Naive thymus-derived CD8-positive, alpha-beta T cell (primary cell): ENCODE results near the gene SNCB. TPM values are rescaled to one million over a fixed set of nuclear protein-coding genes. Genes with fewer than 3 reads are reported as not detected.

Experiments used
- ATAC-seq, 2 donors: fragments of 150-1000 bp; cut with Tn5 transposase in 1 of 2; sonication (Bioruptor Pico), chemical (Tn5 transposase) in 1 of 2; 1 replicate in 1 of 2; 2 replicates in 1 of 2; pipeline ENCODE4 v1.10.0; 2021; ENCODE audit warnings: mild to moderate bottlenecking in 2 of 2, moderate library complexity in 2 of 2
- POLR2A ChIA-PET: fragments of 350-600 bp; sonication (Branson Sonifier 250); formaldehyde crosslinking; loops from one replicate; lab custom pipeline; 2021; ENCODE audit warnings: antibody characterized with exemption; lab: Charles Lee
- DNase-seq, 10 donors: peaks; one replicate each; pipeline versions ENCODE4 v3.0.0 to v3.0.0-alpha.2; 2020 to 2022
- H3K27ac Mint-ChIP-seq, 10 donors: one replicate each; pipeline ENCODE4 v1.8.0; 2020 to 2022; ENCODE audit warnings: mild to moderate bottlenecking in 10 of 10, mixed read lengths in 10 of 10, moderate library complexity in 4 of 10, inconsistent platforms in 1 of 10
- H3K27me3 Mint-ChIP-seq, 5 donors: one replicate each; pipeline ENCODE4 v1.8.0; 2021 to 2022; ENCODE audit warnings: mixed read lengths in 5 of 5
- H3K36me3 Mint-ChIP-seq, 3 donors: one replicate each; pipeline ENCODE4 v1.8.0; 2020 to 2022; ENCODE audit warnings: mixed read lengths in 3 of 3, mild to moderate bottlenecking in 2 of 3, inconsistent platforms in 1 of 3
- H3K4me1 Mint-ChIP-seq, 4 donors: one replicate each; pipeline ENCODE4 v1.8.0; 2021 to 2022; ENCODE audit warnings: mixed read lengths in 4 of 4
- H3K4me3 Mint-ChIP-seq, 10 donors: one replicate each; pipeline ENCODE4 v1.8.0; 2020 to 2022; ENCODE audit warnings: mild to moderate bottlenecking in 10 of 10, mixed read lengths in 10 of 10, moderate library complexity in 6 of 10, inconsistent platforms in 1 of 10
- H3K9me3 Mint-ChIP-seq, 9 donors: one replicate each; pipeline ENCODE4 v1.8.0; 2020 to 2022; ENCODE audit warnings: mixed read lengths in 9 of 9, mild to moderate bottlenecking in 3 of 9, inconsistent platforms in 1 of 9, moderate library complexity in 1 of 9
- polyA plus RNA-seq, 3 donors: library from polyadenylated mRNA; unstranded; fragments of 300-500 nt; fragmentation: Illumina TruSeq; gene quantifications; one replicate each; pipeline ENCODE4 v1.2.3, GENCODE V29; 2021
- total RNA-seq, 8 experiments: library from RNA in 2 of 8; stranded (reverse) in 2 of 8; gene quantifications; one replicate each; pipeline ENCODE4 v1.2.3 and lab custom pipeline; 2021 to 2026

Gene SNCB
- total and polyA plus RNA-seq, 5 experiments from 2014 or later = not detected

DNA sequence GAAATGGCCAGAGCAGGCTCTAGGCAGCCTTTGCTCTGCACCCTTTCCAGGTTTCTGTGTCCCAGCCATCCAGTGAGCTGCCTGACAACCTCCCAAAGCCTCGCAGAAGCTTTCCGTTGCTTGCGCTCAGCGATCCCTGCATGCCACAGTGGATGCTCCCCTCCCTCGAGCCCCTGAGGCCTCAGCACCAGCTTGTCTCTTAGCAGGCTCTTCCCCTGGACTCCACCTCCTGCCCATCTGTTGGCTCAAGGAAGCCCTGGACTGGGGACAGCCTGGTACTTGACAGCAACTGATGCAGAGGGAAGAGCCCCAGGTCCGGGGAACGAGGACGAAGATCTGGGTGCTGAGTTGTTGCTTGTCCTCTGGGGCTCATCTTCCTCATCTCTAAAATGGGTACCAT, 40.1 kb upstream of the SNCB start:
- no peak overlapping the region for H3K27ac Mint-ChIP-seq
- no peaks in the 10 kb centered on the region for H3K4me1 Mint-ChIP-seq
- POLR2A ChIA-PET = no interaction called here
- DNase-seq (no peak), ATAC-seq (no peak)
- no peak overlapping the region for H3K4me3 Mint-ChIP-seq
- H3K9me3 Mint-ChIP-seq = no peaks in the 10 kb centered on the region
- H3K27me3 Mint-ChIP-seq = peaks cover under 1 to 37% (median 18%) of the 10 kb centered on the region in 5 donors
- no peaks in the 10 kb centered on the region for H3K36me3 Mint-ChIP-seq

DNA sequence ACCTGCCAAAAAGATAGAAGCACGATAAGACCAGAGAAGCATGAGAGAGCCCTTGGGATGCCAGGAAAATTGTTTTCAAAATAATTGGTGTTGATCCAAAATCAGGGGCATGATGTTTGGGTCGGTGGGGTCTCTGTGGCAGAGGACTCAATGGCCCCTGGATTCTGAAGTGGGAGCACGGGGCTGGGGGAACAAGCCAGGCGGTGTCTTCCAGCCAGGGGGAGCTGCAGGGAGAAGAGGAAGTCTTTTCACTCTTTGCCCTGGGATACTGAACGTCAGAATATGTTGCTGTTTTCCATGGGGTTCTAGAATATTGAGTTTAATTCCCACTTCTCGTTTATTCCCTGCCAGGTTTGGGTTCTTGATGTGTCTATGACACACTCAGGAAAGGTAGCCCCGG, 37.3 kb upstream of the SNCB start:
- peaks cover 6 to 47% (median 25%) of the 10 kb centered on the region in 5 donors for H3K27me3 Mint-ChIP-seq
- DNase-seq = no peak
- H3K36me3 Mint-ChIP-seq = no peaks in the 10 kb centered on the region

DNA sequence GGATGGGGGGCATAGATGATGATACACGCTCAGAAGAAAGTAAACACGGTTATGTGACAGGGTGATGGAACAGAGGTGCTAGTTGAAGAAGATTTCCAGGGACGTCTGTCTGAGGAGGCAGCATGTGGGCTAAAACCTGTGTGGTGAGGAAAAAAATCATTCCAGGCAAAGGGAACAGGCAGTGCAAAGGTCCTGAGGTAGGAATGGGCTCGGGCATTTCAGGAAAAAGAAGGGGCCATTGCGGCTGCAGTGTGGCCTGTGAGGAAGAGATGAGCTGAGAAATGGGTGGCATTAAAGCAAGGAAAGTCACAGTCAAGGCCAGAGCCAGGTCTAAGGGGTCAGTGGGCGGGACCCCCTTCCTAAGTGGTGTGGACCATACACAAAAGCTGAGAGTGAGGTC, 35.2 kb upstream of the SNCB start:
- H3K36me3 Mint-ChIP-seq = no peaks in the 10 kb centered on the region
- ATAC-seq = no peak
- peaks cover 6 to 39% (median 20%) of the 10 kb centered on the region in 5 donors for H3K27me3 Mint-ChIP-seq
- DNase-seq = no peak
- POLR2A ChIA-PET = interaction anchor here (0.7 kb wide), 1 partner anchor 250 kb away, joined by 3 read pairs; no protein-coding TSS in a partner anchor
- H3K4me3 Mint-ChIP-seq = no peak overlapping the region
- H3K9me3 Mint-ChIP-seq = no peaks in the 10 kb centered on the region
- peaks cover 5% of the 10 kb centered on the region in 4 donors for H3K4me1 Mint-ChIP-seq
- H3K27ac Mint-ChIP-seq = peak overlapping the region in 1 of 10 donors; percentile 38

More for the DNA sequence above, 37.3 kb upstream of the SNCB start:
- Mint-ChIP-seq H3K9me3 (no peaks in the 10 kb centered on the region), H3K4me1 (no peaks in the 10 kb centered on the region), H3K4me3 (no peak overlapping the region), H3K27ac (no peak overlapping the region)
- POLR2A ChIA-PET = no interaction called here
- ATAC-seq = no peak

DNA sequence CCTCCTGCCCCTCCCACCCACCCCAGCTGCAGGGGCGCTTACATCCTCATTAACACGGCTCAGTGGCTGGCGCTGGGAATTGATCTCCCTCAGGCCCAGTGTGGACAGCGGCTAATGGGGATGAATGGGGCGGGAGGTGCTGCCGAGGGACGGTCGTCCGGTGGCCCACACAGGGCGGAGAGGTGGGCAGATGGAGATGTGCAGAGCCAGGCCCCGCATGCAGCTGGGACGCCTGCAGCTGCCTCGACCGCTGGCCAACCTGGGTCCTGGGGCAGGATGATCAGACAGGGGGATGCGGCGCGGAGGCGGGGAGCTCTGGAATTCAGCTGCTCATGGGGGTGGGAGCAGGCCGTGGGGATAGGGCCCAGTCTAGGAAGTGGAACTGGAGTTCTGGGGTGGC, 34.6 kb upstream of the SNCB start:
- peaks cover 6 to 39% (median 20%) of the 10 kb centered on the region in 5 donors for H3K27me3 Mint-ChIP-seq
- POLR2A ChIA-PET = no interaction called here

DNA sequence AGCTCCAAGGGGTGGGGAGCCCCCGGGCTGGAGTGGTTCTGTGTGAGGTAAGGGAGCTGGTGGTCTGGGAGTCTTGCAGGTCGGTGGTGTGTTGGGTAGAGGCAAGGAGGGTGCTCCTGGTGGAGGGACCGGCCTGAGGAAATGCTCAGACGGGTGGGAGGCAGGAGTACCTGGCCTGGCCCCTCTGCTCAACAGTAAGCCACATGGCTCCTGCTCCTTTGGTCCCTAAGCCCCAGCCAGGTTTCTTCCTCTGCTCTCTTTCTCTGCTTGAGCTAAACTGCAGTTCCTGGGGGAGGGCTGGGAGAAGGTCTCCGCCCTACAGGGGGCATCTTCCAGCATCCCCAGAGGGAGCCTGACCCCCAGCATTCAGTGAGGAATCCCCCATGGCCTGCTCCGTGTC, 34.1 kb upstream of the SNCB start:
- Mint-ChIP-seq H3K27me3 (peaks cover 6 to 39% (median 20%) of the 10 kb centered on the region in 5 donors), H3K4me3 (no peak overlapping the region), H3K9me3 (no peaks in the 10 kb centered on the region), H3K36me3 (no peaks in the 10 kb centered on the region), H3K4me1 (peaks cover 8 to 16% (median 12%) of the 10 kb centered on the region in 4 donors), H3K27ac (peak overlapping the region in 1 of 10 donors; percentile 59)
- ATAC-seq (no peak), DNase-seq (no peak)
- POLR2A ChIA-PET = interaction anchor here (0.6 kb wide), 1 partner anchor 369 kb away, joined by 4 read pairs; no protein-coding TSS in a partner anchor

More for the DNA sequence above, 34.6 kb upstream of the SNCB start:
- Mint-ChIP-seq H3K9me3 (no peaks in the 10 kb centered on the region), H3K36me3 (no peaks in the 10 kb centered on the region), H3K4me3 (no peak overlapping the region), H3K27ac (no peak overlapping the region), H3K4me1 (peaks cover 7 to 12% (median 9%) of the 10 kb centered on the region in 4 donors)
- no peak for DNase-seq
- ATAC-seq = no peak

DNA sequence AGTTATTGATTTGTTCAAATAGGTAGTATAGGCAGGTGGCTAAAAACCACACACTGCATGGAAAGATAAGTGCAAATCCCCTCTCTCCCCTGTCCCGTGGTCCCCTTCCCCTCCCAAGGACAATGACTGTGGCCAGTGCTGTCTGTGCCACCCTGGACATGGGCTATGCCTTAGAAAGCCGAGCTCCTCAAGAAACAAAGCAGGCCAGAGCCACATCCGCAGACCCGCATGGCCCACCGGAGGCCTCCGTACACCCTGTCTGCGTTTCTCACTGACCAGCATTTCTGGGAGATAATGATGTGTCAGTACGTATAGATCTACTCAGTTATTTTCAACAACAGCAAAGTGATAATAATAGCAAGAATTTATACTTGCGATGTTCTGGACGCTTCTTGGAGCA, 33.2 kb upstream of the SNCB start:
- Mint-ChIP-seq H3K36me3 (no peaks in the 10 kb centered on the region), H3K4me3 (no peak overlapping the region), H3K9me3 (no peaks in the 10 kb centered on the region), H3K27ac (no peak overlapping the region), H3K27me3 (peaks cover 6 to 34% (median 20%) of the 10 kb centered on the region in 5 donors), H3K4me1 (peaks cover 16 to 25% (median 20%) of the 10 kb centered on the region in 4 donors)
- ATAC-seq = no peak
- POLR2A ChIA-PET = no interaction called here
- no peak for DNase-seq

DNA sequence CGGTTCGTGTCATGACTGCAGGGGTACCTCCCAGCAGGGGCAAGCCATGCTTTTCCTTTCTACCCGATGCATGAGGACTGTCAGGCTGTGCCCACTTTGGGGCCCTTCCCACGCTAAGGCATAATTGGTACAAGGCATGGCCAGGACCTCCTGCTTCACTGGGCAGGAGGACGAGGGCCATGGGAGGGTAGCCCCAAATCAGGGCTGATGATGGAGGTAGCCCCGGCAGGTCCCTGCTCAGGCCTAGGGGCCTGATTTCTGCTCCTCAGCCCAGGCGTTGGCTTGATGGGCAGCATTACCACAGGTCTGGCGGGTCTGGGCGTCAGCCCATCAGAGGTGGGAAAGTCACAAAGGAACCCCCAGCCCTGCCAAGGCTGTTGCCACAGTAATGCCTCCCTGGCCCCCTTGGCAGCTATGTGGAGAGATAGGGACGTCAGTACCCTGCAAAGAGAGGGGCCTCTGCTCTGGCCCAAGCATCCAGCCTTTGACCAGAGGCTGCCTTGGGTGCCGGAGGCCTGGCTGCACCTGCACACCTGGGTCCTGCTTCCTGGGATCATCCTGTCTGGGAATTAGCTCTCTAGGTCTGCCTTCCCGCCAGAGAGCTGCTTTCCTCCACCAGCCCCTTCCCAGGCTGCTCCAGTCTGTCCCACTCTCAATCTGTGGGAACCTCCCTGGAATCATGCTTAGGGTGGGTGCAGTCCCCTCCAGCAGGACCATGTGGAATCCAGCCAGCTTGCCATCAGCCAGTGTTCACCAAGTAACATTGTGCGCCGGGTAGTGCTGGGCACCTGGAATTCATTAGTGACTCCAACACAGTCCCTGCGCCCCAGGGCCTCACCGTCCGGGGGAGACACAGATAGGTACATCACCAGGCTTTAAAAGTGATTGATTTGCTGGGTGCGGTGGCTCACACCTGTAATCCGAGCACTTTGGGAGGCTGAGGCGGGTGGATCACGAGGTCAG, 32.3 kb upstream of the SNCB start:
- ATAC-seq (no peak), DNase-seq (no peak)
- peaks cover 22 to 34% (median 28%) of the 10 kb centered on the region in 4 donors for H3K4me1 Mint-ChIP-seq
- H3K27me3 Mint-ChIP-seq = peaks cover 6 to 33% (median 20%) of the 10 kb centered on the region in 5 donors
- H3K4me3 Mint-ChIP-seq = peak overlapping the region in 1 of 10 donors; percentile 22
- POLR2A ChIA-PET = no interaction called here
- no peaks in the 10 kb centered on the region for H3K9me3 Mint-ChIP-seq
- H3K27ac Mint-ChIP-seq = no peak overlapping the region
- no peaks in the 10 kb centered on the region for H3K36me3 Mint-ChIP-seq

DNA sequence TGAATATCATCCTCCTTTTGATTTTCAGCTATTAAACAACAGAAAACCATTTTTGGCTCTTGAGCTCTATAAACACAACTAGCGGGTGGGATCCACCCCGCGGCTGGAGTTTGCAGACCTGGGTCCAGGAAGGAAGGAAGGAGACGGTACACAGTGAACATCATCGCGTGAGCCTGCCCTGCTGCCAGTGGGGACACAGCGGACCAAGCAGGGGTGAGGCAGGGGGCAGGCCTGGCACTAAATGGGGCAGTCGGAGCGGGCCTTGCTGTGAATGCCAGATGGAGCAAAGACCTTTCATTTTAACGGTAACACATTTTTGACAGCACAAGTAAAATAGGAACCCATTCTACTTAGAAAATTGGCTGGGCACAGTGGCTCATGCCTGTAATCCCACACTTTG, 31.3 kb upstream of the SNCB start:
- H3K9me3 Mint-ChIP-seq = no peaks in the 10 kb centered on the region
- H3K27me3 Mint-ChIP-seq = peaks cover 6 to 31% (median 17%) of the 10 kb centered on the region in 5 donors
- H3K4me1 Mint-ChIP-seq = peaks cover 22 to 35% (median 29%) of the 10 kb centered on the region in 4 donors
- no peak overlapping the region for H3K4me3 Mint-ChIP-seq
- DNase-seq = no peak
- POLR2A ChIA-PET = interaction anchor here (1.1 to 1.4 kb wide), 2 partner anchors 242 to 246 kb away, joined by 3 to 5 read pairs; partner anchors contain the start of gene CLTB
- no peak for ATAC-seq
- H3K27ac Mint-ChIP-seq = no peak overlapping the region
- H3K36me3 Mint-ChIP-seq = no peaks in the 10 kb centered on the region

DNA sequence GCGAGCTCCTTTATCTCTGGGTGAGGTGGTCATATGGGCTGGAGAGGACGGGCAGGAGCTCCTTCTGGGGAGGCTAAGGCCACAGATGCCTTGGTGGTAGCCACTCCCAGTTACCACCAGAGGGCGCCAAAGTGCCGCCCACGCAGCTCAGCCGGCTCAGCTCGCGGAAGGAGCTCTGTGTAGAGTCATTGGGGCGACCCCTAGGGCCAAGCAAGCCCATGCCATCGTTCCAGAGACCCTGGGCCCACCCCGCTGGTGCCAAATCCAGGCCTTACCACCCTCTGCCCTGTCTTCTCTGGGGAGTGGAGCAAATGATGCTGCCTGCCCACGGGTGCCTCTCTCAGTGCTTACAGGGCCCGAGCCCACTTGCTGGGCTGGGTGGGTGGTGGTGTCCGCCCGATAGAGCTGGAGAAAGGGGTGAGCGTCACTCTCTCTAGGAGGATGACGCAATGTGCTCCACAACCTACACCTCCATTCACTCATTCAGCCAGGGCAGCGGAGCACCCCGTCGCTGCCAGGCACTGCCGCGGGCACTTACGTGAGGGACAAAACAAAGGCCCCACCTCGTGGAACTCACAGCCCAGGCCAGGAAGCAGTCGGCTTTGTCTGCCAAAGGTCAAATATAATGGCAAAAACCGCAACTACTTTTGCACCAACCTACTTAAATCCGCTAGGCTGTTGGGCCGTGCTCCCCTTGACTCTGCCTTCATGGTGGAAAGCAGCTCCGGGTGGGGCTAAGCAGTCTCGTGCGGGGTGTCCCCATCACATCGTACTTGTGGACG, 30.7 kb upstream of the SNCB start:
- DNase-seq = peak; percentile 59 to 87 (median 76)
- POLR2A ChIA-PET = interaction anchor here (0.6 to 2.6 kb wide), 4 partner anchors 13 to 245 kb away, joined by 3 to 23 read pairs (median 4); partner anchors contain the start of genes CLTB, EIF4E1B, SNCB and TSPAN17
- peak; percentile 75 to 83 for ATAC-seq
- Mint-ChIP-seq H3K27me3 (peaks cover 6 to 28% (median 14%) of the 10 kb centered on the region in 5 donors), H3K4me3 (peak overlapping the region in 4 of 10 donors; percentile 16 to 63 (median 50)), H3K9me3 (no peaks in the 10 kb centered on the region), H3K4me1 (peaks cover 22 to 35% (median 29%) of the 10 kb centered on the region in 4 donors), H3K36me3 (peaks cover 0 to 3% (median 2%) of the 10 kb centered on the region in 3 donors), H3K27ac (peak overlapping the region in 5 of 10 donors; percentile 1 to 87 (median 62))

DNA sequence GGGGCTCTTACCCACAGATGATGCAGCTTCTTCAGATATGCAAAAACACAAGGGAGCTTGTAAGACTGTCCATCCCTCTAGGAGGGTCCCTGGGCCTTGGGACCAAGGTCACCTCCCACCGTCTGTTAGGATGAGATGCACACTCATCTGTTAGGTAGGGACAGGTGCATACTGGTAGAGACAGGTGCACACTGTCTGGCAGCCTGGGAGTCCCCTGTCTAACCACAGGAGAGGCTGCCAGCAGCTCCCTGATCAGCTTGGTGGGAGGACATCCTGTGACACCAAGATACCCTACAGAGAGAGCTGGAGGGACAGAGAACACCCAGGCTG, 30.2 kb upstream of the SNCB start:
- no peaks in the 10 kb centered on the region for H3K9me3 Mint-ChIP-seq
- peak in 1 of 10 donors; percentile 20 for DNase-seq
- peaks cover 0 to 3% (median 2%) of the 10 kb centered on the region in 3 donors for H3K36me3 Mint-ChIP-seq
- ATAC-seq = peak; percentile 50 to 70
- peak overlapping the region in 6 of 10 donors; percentile 1 to 87 (median 58) for H3K27ac Mint-ChIP-seq
- POLR2A ChIA-PET = interaction anchor here (0.6 to 2.6 kb wide), 4 partner anchors 13 to 245 kb away, joined by 3 to 23 read pairs (median 4); partner anchors contain the start of genes CLTB, EIF4E1B, SNCB and TSPAN17
- peak overlapping the region in 5 of 10 donors; percentile 11 to 47 (median 18) for H3K4me3 Mint-ChIP-seq
- peaks cover 6 to 26% (median 13%) of the 10 kb centered on the region in 5 donors for H3K27me3 Mint-ChIP-seq
- peaks cover 22 to 35% (median 29%) of the 10 kb centered on the region in 4 donors for H3K4me1 Mint-ChIP-seq

DNA sequence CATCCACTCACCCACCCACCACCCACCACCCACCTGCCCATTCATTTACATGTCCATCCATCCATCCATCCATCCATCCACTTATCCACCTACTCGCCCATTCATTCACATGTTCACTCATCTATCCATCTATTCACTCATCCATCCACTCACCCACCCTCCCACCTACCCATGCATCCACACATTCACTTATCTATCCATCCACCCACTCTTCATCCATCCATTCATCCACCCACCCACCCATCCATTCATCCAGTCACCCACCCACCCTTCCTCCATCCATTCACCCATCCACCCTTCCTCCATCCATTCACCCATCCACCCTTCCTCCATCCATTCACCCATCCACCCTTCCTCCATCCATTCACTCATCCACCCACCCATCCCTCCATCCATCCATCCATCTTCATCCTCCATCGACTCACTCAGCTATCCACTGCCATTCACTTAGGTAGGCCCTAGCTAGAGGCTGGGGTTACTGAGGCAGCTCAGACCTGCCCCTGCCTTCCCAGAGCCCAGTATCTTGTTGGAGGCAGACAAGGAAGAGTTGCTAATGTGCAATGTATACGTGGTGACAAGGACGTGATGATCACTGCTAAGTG, 29.6 kb upstream of the SNCB start:
- POLR2A ChIA-PET = interaction anchor here (1.4 to 2.6 kb wide), 2 partner anchors 12 to 244 kb away, joined by 5 to 23 read pairs; partner anchors contain the start of genes CLTB and TSPAN17
- H3K27ac Mint-ChIP-seq = peak overlapping the region in 6 of 10 donors; percentile 1 to 87 (median 50)
- peaks cover 0 to 9% (median 4%) of the 10 kb centered on the region in 3 donors for H3K36me3 Mint-ChIP-seq
- peaks cover 22 to 35% (median 30%) of the 10 kb centered on the region in 4 donors for H3K4me1 Mint-ChIP-seq
- H3K27me3 Mint-ChIP-seq = peaks cover 4 to 21% (median 10%) of the 10 kb centered on the region in 5 donors
- ATAC-seq (no peak), DNase-seq (no peak)
- H3K4me3 Mint-ChIP-seq = peak overlapping the region in 7 of 10 donors; percentile 8 to 81 (median 24)
- no peaks in the 10 kb centered on the region for H3K9me3 Mint-ChIP-seq
